ENCODE data around the gene ZZZ3.
A peak's percentile ranks its signal among the peaks of the same experiment; 100 is the strongest.

Gene ZZZ3

GRCh38 chr1:77683160-77684148 is 996 bp upstream of the ZZZ3 start:
- H3K27ac ChIP-seq (ENCODE audit: extremely low read depth, low read depth, low read length) = peak overlapping the region; percentile 95
- no peaks in the 10 kb centered on the region; a peak in 1 of 3 replicates for H3K36me3 ChIP-seq (ENCODE audit: control insufficient read depth in 2 of 2, insufficient read depth in 1 of 2, low read length in 2 of 2)
- CTCF ChIA-PET = interaction anchor here (0.5 to 1.9 kb wide), 15 partner anchors 10 to 1698 kb away, joined by 3 to 6 read pairs (median 4); no protein-coding TSS in a partner anchor
- H3K4me3 ChIP-seq (ENCODE audit: low read depth, low read length) = peak overlapping the region; percentile 83
- H3K4me1 ChIP-seq (ENCODE audit: control insufficient read depth, insufficient read depth, low read length) = peaks cover 9% of the 10 kb centered on the region; the same call in 1 of the 2 replicates
- POLR2A ChIA-PET = interaction anchor here (0.7 to 2.0 kb wide), 9 partner anchors 10 to 501 kb away, joined by 3 to 13 read pairs (median 3); partner anchors contain the start of genes DNAJB4 and MIGA1
- no peaks in the 10 kb centered on the region for H3K9me3 ChIP-seq (ENCODE audit: control insufficient read depth, insufficient read depth, low read depth, low read length)
- no peak for TF ChIP-seq ZNF157 (tag by site-specific recombination; IDR thresholded peaks at IDR 0.05)
- TF ChIP-seq ZNF510 (tag by site-specific recombination; IDR thresholded peaks at IDR 0.05; ENCODE audit: insufficient replicate concordance) = no peak
- peak; percentile 45; the same call in 1 of the 2 replicates for TF ChIP-seq KLF10 (tag by site-specific recombination; IDR thresholded peaks at IDR 0.05)
- TF ChIP-seq ZNF366 (tag by site-specific recombination; conservative IDR thresholded peaks at IDR 0.05) = no peak
- no peak for TF ChIP-seq ZFP3 (tag by site-specific recombination; IDR thresholded peaks at IDR 0.05; ENCODE audit: low read depth)
- TF ChIP-seq ZNF24 (tag by site-specific recombination; IDR thresholded peaks at IDR 0.05) = no peak; the same call in none of the 2 replicates
- no peak for TF ChIP-seq ZNF18 (tag by site-specific recombination; IDR thresholded peaks at IDR 0.05)
- no peak for TF ChIP-seq ZNF791 (tag by site-specific recombination; IDR thresholded peaks at IDR 0.05)
- peak; percentile 14; the same call in 1 of the 2 replicates for TF ChIP-seq INSM2 (tag by site-specific recombination; IDR thresholded peaks at IDR 0.05)
- TF ChIP-seq ZNF341 (tag by site-specific recombination; IDR thresholded peaks at IDR 0.05; ENCODE audit: low read depth) = peak; percentile 98
- peak; percentile 87 for TF ChIP-seq ZBTB26 (tag by site-specific recombination; optimal IDR thresholded peaks at IDR 0.05)
- TF ChIP-seq ZNF266 (tag by site-specific recombination; IDR thresholded peaks at IDR 0.05; ENCODE audit: low read depth) = no peak
- TF ChIP-seq PRDM10 (tag by site-specific recombination; IDR thresholded peaks at IDR 0.05) = peak; percentile 67
- peak; percentile 82 for TF ChIP-seq ZBTB8A (tag by site-specific recombination; IDR thresholded peaks at IDR 0.05)
- peak; percentile 80 for TF ChIP-seq SP2 (tag by site-specific recombination; IDR thresholded peaks at IDR 0.05)
- TF ChIP-seq ZNF114 (tag by site-specific recombination; IDR thresholded peaks at IDR 0.05) = no peak
- TF ChIP-seq ZNF837 (tag by site-specific recombination; IDR thresholded peaks at IDR 0.05) = 0 out of 2 replicates have a peak, but pooled peaks have one; percentile 13
- no peak for TF ChIP-seq ZNF433 (tag by site-specific recombination; IDR thresholded peaks at IDR 0.05; ENCODE audit: low read depth)
- no peak for TF ChIP-seq ZNF274 (IDR thresholded peaks at IDR 0.05; ENCODE audit: low read length)
- TF ChIP-seq ZNF274 (tag by site-specific recombination; IDR thresholded peaks at IDR 0.05; ENCODE audit: borderline replicate concordance) = no peak
- TF ChIP-seq HIC1 (tag by site-specific recombination; IDR thresholded peaks at IDR 0.05) = no peak
- no peak for TF ChIP-seq ZNF19 (tag by site-specific recombination; IDR thresholded peaks at IDR 0.05; ENCODE audit: low read depth)
- TF ChIP-seq ZNF660 (tag by site-specific recombination; IDR thresholded peaks at IDR 0.05) = peak; percentile 76
- TF ChIP-seq ZNF416 (tag by site-specific recombination; IDR thresholded peaks at IDR 0.05) = no peak
- no peak for TF ChIP-seq ZNF626 (tag by site-specific recombination; IDR thresholded peaks at IDR 0.05)

Measured in HEK293 (cell line).